Keratinocyte (primary cell): Measurements from ENCODE around the gene SMYD1. TPM values are rescaled to one million over a fixed set of nuclear protein-coding genes. Genes with fewer than 3 reads are reported as not detected.

ENCODE experiments used
- DNase-seq: peaks from one replicate; pipeline ENCODE4 v3.0.0-alpha.2; 2011; ENCODE audit warnings: low read depth, missing footprints, low spot score
- FAIRE-seq: peaks from 2 replicates; lab custom pipeline; 2011; peaks lifted over from hg19 to GRCh38; lab: Jason Lieb, UNC
- H2AFZ ChIP-seq: 2 replicates; pipeline ENCODE4 v1.6.0; 2012; ENCODE audit warnings: low read length, control low read depth, inconsistent platforms; ENCODE audit not compliant: control insufficient read depth
- H3K27ac ChIP-seq: 2 replicates; pipeline ENCODE4 v1.5.1; 2011; ENCODE audit warnings: low read length; ENCODE audit not compliant: control insufficient read depth, insufficient read depth
- H3K27me3 ChIP-seq: 3 replicates; pipeline ENCODE4 v1.6.0; 2011; ENCODE audit warnings: low read length; ENCODE audit not compliant: control insufficient read depth, insufficient read depth; ENCODE audit errors: extremely low read depth
- H3K36me3 ChIP-seq, 2 experiments: 2 replicates in 1 of 2; 3 replicates in 1 of 2; pipeline ENCODE4 v1.5.1; 2011; ENCODE audit warnings: low read length in 2 of 2, mild to moderate bottlenecking in 1 of 2; ENCODE audit not compliant: control insufficient read depth in 2 of 2, insufficient read depth in 2 of 2; ENCODE audit errors: extremely low read depth in 1 of 2
- H3K4me1 ChIP-seq: 3 replicates; pipeline ENCODE4 v1.5.1; 2011; ENCODE audit warnings: low read length; ENCODE audit not compliant: control insufficient read depth, insufficient read depth; ENCODE audit errors: extremely low read depth
- H3K4me2 ChIP-seq: 3 replicates; pipeline ENCODE4 v1.6.0; 2011; ENCODE audit warnings: low read depth, low read length; ENCODE audit not compliant: control insufficient read depth, insufficient read depth; ENCODE audit errors: extremely low read depth
- H3K4me3 ChIP-seq, 3 experiments: fragments of 200-600 bp in 1 of 3; sonication (generic) in 1 of 3; 2 replicates in 2 of 3; 3 replicates in 1 of 3; pipeline ENCODE4 v1.5.1; 2011 to 2016; ENCODE audit warnings: low read length in 3 of 3, mild to moderate bottlenecking in 3 of 3, control low read depth in 2 of 3, inconsistent platforms in 1 of 3, low read depth in 1 of 3, mixed read lengths in 1 of 3, mixed run types in 1 of 3, moderate library complexity in 1 of 3; ENCODE audit not compliant: control insufficient read depth in 2 of 3, insufficient read depth in 2 of 3; ENCODE audit errors: extremely low read depth in 1 of 3
- H3K79me2 ChIP-seq: 2 replicates; pipeline ENCODE4 v1.6.0; 2012; ENCODE audit warnings: low read length; ENCODE audit not compliant: control insufficient read depth, insufficient read depth
- H3K9ac ChIP-seq: 3 replicates; pipeline ENCODE4 v1.6.0; 2011; ENCODE audit warnings: low read length; ENCODE audit not compliant: control insufficient read depth, insufficient read depth; ENCODE audit errors: extremely low read depth
- H3K9me1 ChIP-seq: 3 replicates; pipeline ENCODE4 v1.6.0; 2011; ENCODE audit warnings: low read length; ENCODE audit not compliant: control insufficient read depth, insufficient read depth; ENCODE audit errors: extremely low read depth
- H3K9me3 ChIP-seq: 2 replicates; pipeline ENCODE4 v1.5.1; 2012; ENCODE audit warnings: low read depth, low read length; ENCODE audit not compliant: control insufficient read depth
- H4K20me1 ChIP-seq: 3 replicates; pipeline ENCODE4 v1.6.0; 2011; ENCODE audit warnings: low read length; ENCODE audit not compliant: control insufficient read depth, insufficient read depth; ENCODE audit errors: extremely low read depth
- EZH2 ChIP-seq: IDR thresholded peaks from one replicate; pipeline ENCODE4 v1.6.1; 2012; ENCODE audit warnings: inconsistent platforms, mild to moderate bottlenecking, low read length, moderate library complexity
- dilution Hi-C: fragments of 300-500 bp; cut with MboI; formaldehyde crosslinking; loops from one replicate; pipeline ENCODE4 v1.7.0; 2020; ENCODE audit warnings: low sequenced_read_pairs; ENCODE audit not compliant: extremely low pct_ligation_motif_present
- polyA plus RNA-seq, 5 experiments: library from polyadenylated mRNA; depleted of rRNA in 3 of 5; stranded (reverse) in 3 of 5; stranded (forward) in 1 of 5; unstranded in 1 of 5; fragments of >200 nt; gene quantifications; 1 replicate in 1 of 5; 2 replicates in 3 of 5; 3 replicates in 1 of 5; pipeline versions ENCODE4 v1.2.1 to v1.2.3, GENCODE V29; 2011 to 2012; ENCODE audit warnings: missing spikeins in 2 of 5, low read depth in 1 of 5, low replicate concordance in 1 of 5
- TF ChIP-seq, protein P1 (sequence below), 3 experiments: IDR thresholded peaks in 1 of 3; conservative IDR thresholded peaks in 1 of 3; optimal IDR thresholded peaks in 1 of 3; 2 replicates in 2 of 3; 3 replicates in 1 of 3; pipeline versions ENCODE3 to v1.5.1; 2011; ENCODE audit warnings: low read length in 3 of 3, mild to moderate bottlenecking in 3 of 3, moderate library complexity in 2 of 3, control low read depth in 1 of 3, inconsistent platforms in 1 of 3; ENCODE audit not compliant: insufficient read depth in 2 of 3; ENCODE audit errors: extremely low read depth in 1 of 3

Gene SMYD1
- polyA plus RNA-seq, 1 donor (not counting 4 experiments of a cell fraction or from before 2014, with no cell fraction given): not detected

DNA sequence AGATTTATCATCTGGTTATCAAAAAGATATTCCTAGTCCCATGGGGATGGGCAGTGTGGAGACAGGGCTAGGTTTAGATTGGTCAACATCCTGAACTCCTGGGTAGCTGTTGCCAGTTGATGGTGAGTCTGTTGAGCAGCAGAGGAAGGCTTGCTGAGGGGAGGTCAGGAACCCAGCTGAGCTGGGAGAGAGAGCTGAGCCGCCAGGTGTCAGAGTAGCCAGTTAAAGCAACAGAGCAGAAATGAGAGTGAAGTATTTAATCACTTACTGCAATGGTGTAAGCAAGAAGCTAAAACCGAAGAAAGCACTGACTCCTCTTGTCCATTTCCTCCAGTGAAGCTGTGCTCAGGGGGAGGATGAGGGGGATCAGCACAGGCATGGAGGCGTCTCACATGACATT, 29.6 kb downstream of the SMYD1 start:
- no peaks in the 10 kb centered on the region for H3K9me1 ChIP-seq
- H2AFZ ChIP-seq: no peak overlapping the region
- H3K4me2 ChIP-seq: no peak overlapping the region
- FAIRE-seq (no peak), DNase-seq (no peak)
- no peaks in the 10 kb centered on the region for H3K79me2 ChIP-seq
- H3K36me3 ChIP-seq: no peaks in the 10 kb centered on the region
- no peak overlapping the region for H3K9ac ChIP-seq
- dilution Hi-C loops: no loop called here
- H4K20me1 ChIP-seq: no peaks in the 10 kb centered on the region
- no peaks in the 10 kb centered on the region for H3K9me3 ChIP-seq
- H3K4me1 ChIP-seq: peaks cover 3% of the 10 kb centered on the region
- no peak overlapping the region for H3K27ac ChIP-seq
- TF ChIP-seq EZH2: no peak
- H3K27me3 ChIP-seq: peaks cover 4% of the 10 kb centered on the region
- no peak overlapping the region for H3K4me3 ChIP-seq

DNA sequence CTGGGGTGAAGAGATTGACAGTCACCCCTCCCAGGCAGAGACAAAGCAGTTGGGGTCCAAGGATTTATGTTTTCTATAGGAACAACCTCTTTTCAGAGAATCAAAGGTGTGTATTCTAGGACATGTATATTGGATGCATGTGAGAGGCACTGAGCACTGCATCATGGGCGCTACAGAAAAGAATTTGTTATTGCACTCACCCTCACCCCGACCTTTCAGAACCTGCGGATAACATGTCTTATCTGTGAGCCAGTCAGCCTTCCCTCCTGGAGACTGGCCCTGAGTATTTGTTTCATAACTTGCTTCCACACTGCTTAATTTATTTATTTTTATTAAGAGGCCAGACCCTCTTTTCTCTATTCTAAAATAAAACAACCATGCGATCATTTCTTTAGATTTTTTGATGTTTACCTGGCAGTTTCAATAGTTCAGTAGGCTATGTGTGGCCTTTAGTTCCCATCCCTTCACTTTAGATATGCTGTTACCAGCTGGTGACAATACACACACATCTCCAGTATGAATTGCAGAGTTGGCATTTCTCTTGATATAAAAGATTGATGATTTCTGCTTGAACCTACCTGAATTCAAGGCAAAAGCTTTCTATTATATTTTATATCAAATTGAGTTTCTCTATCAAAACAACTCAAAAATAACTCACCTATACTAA, 30.4 kb downstream of the SMYD1 start:
- no peak overlapping the region for H3K9ac ChIP-seq
- dilution Hi-C loops: no loop called here
- H3K4me2 ChIP-seq: no peak overlapping the region
- TF ChIP-seq, protein P1, sequence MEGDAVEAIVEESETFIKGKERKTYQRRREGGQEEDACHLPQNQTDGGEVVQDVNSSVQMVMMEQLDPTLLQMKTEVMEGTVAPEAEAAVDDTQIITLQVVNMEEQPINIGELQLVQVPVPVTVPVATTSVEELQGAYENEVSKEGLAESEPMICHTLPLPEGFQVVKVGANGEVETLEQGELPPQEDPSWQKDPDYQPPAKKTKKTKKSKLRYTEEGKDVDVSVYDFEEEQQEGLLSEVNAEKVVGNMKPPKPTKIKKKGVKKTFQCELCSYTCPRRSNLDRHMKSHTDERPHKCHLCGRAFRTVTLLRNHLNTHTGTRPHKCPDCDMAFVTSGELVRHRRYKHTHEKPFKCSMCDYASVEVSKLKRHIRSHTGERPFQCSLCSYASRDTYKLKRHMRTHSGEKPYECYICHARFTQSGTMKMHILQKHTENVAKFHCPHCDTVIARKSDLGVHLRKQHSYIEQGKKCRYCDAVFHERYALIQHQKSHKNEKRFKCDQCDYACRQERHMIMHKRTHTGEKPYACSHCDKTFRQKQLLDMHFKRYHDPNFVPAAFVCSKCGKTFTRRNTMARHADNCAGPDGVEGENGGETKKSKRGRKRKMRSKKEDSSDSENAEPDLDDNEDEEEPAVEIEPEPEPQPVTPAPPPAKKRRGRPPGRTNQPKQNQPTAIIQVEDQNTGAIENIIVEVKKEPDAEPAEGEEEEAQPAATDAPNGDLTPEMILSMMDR (optimal IDR thresholded peaks at IDR 0.05 in 1 of 3, IDR thresholded peaks at IDR 0.05 in 1 of 3, conservative IDR thresholded peaks at IDR 0.05 in 1 of 3; ENCODE audit: extremely low read depth in 1 of 3, insufficient read depth in 2 of 3, low read length in 3 of 3): no peak
- no peak for TF ChIP-seq EZH2
- peaks cover 3% of the 10 kb centered on the region for H3K4me1 ChIP-seq
- no peak overlapping the region for H3K27ac ChIP-seq
- no peaks in the 10 kb centered on the region for H3K79me2 ChIP-seq
- FAIRE-seq: no peak
- no peak overlapping the region for H3K4me3 ChIP-seq
- peaks cover 4% of the 10 kb centered on the region for H3K27me3 ChIP-seq
- H3K36me3 ChIP-seq: no peaks in the 10 kb centered on the region
- no peaks in the 10 kb centered on the region for H3K9me1 ChIP-seq
- no peak for DNase-seq
- no peak overlapping the region for H2AFZ ChIP-seq
- no peaks in the 10 kb centered on the region for H4K20me1 ChIP-seq
- no peaks in the 10 kb centered on the region for H3K9me3 ChIP-seq

DNA sequence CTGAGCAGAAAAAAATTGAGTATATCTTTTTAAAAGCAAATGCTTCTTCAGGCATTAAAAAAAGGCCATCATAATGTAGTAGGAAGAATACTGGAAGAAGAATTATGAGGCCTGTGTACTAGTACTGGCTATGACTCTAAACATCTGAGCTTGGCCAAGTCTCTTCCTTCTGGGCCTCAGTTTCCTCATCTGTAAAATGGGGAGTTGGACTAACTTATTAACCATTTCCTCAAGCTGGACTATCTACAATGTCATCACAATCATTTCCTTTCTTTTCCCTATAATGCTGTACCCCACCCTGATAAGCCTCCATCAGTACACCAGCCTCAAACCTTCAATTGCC, 30.9 kb downstream of the SMYD1 start:
- dilution Hi-C loops: no loop called here
- Histone ChIP-seq H3K9ac (no peak overlapping the region), H3K27ac (no peak overlapping the region), H3K36me3 (no peaks in the 10 kb centered on the region), H3K4me3 (no peak overlapping the region), H3K79me2 (no peaks in the 10 kb centered on the region), H3K9me1 (no peaks in the 10 kb centered on the region), H3K9me3 (no peaks in the 10 kb centered on the region), H4K20me1 (no peaks in the 10 kb centered on the region), H2AFZ (no peak overlapping the region), H3K27me3 (no peaks in the 10 kb centered on the region), H3K4me1 (peaks cover 3% of the 10 kb centered on the region), H3K4me2 (no peak overlapping the region)
- TF ChIP-seq, protein P1 (optimal IDR thresholded peaks at IDR 0.05 in 1 of 3, IDR thresholded peaks at IDR 0.05 in 1 of 3, conservative IDR thresholded peaks at IDR 0.05 in 1 of 3; ENCODE audit: extremely low read depth in 1 of 3, insufficient read depth in 2 of 3, low read length in 3 of 3): no peak
- TF ChIP-seq EZH2: no peak
- no peak for DNase-seq
- no peak for FAIRE-seq
